K562 (cell line): Measurements from ENCODE around the gene C1orf122. TPM values are rescaled to one million over a fixed set of nuclear protein-coding genes. Genes with fewer than 3 reads are reported as not detected.
A peak's percentile ranks its signal among the peaks of the same experiment; 100 is the strongest.

Experiments
- CHD7 ChIP-seq: fragments of 200-600 bp; sonication (generic); IDR thresholded peaks from one replicate; pipeline ENCODE4 v1.6.1; 2012; ENCODE audit warnings: mild to moderate bottlenecking, low read depth, low read length, inconsistent platforms
- ELF1 ChIP-seq: fragments of 200-800 bp; sonication (Bioruptor generic); IDR thresholded peaks from 2 replicates; pipeline ENCODE4 v1.6.1; 2016; ENCODE audit warnings: missing genetic modification characterization, missing compliant biosample characterization
- ETS2 ChIP-seq: IDR thresholded peaks from 2 replicates; pipeline ENCODE4 v1.6.1; 2016; ENCODE audit warnings: borderline replicate concordance, missing genetic modification characterization, mild to moderate bottlenecking, moderate library complexity, missing compliant biosample characterization; ENCODE audit not compliant: poor library complexity, severe bottlenecking
- GABPA ChIP-seq: fragments of 200-800 bp; sonication (Bioruptor generic); conservative IDR thresholded peaks from 2 replicates; pipeline ENCODE4 v1.6.1; 2016; ENCODE audit warnings: low read depth, missing genetic modification characterization, missing compliant biosample characterization
- GABPB2 ChIP-seq: fragments of 250-450 bp; sonication (Bioruptor Pico); conservative IDR thresholded peaks from 2 replicates; pipeline ENCODE4 v1.5.1; 2021; ENCODE audit warnings: mild to moderate bottlenecking
- JUN ChIP-seq, 2 experiments: sonication (generic) in 1 of 2; formaldehyde crosslinking in 1 of 2; IDR thresholded peaks; 2 replicates each; pipeline versions ENCODE4 v1.6.1 to v1.8.0; 2012 to 2022; ENCODE audit warnings: borderline replicate concordance in 2 of 2, mild to moderate bottlenecking in 2 of 2, improper control_type of control experiment in 1 of 2, low read depth in 1 of 2, low read length in 1 of 2, missing genetic modification reagents in 1 of 2
- SIN3B ChIP-seq: fragments of 450-650 bp; IDR thresholded peaks from 2 replicates; pipeline ENCODE4 v1.6.1; 2017; ENCODE audit warnings: low read depth, mild to moderate bottlenecking, moderate library complexity
- TARDBP ChIP-seq: fragments of 450-650 bp; IDR thresholded peaks from 2 replicates; pipeline ENCODE4 v1.6.1; 2016
- TEAD2 ChIP-seq: fragments of 450-650 bp; IDR thresholded peaks from 2 replicates; pipeline ENCODE4 v1.6.1; 2016; ENCODE audit warnings: missing genetic modification characterization, control low read depth, missing compliant biosample characterization
- THRAP3 ChIP-seq: fragments of 450-650 bp; IDR thresholded peaks from 2 replicates; pipeline ENCODE4 v1.6.1; 2016; ENCODE audit warnings: mild to moderate bottlenecking, inconsistent platforms, borderline replicate concordance
- ZNF143 ChIP-seq: sonication (generic); formaldehyde crosslinking; IDR thresholded peaks from 2 replicates; pipeline ENCODE4 v1.9.0; 2022; ENCODE audit warnings: mild to moderate bottlenecking, missing genetic modification reagents
- ZNF316 ChIP-seq: fragments of 450-650 bp; IDR thresholded peaks from 2 replicates; pipeline ENCODE4 v1.6.1; 2016
- ZNF507 ChIP-seq: conservative IDR thresholded peaks from 2 replicates; pipeline ENCODE4 v1.6.1; 2017; ENCODE audit warnings: missing genetic modification characterization, missing compliant biosample characterization
- ZNF699 ChIP-seq: fragments of 250-450 bp; sonication (Bioruptor Pico); IDR thresholded peaks from 2 replicates; pipeline ENCODE4 v1.8.0; 2021; ENCODE audit warnings: mild to moderate bottlenecking, moderate library complexity; ENCODE audit not compliant: insufficient replicate concordance
- ZSCAN32 ChIP-seq: fragments of 450-650 bp; formaldehyde crosslinking; IDR thresholded peaks from 2 replicates; pipeline ENCODE4 v1.4.0; 2020; ENCODE audit warnings: mild to moderate bottlenecking, moderate library complexity
- polyA plus RNA-seq, 8 experiments: library from polyadenylated mRNA; depleted of rRNA in 4 of 8; stranded (reverse) in 5 of 8; unstranded in 3 of 8; fragments of >200 nt; fragmentation: Nextera tagmentation in 2 of 8; fragmentation: Illumina TruSeq in 1 of 8; extraction: Ambion mirVana in 2 of 8; extraction: Trizol in 1 of 8; gene quantifications; 2 replicates each; pipeline versions ENCODE4 v1.2.1 to v1.2.3, GENCODE V29; 2011 to 2014; ENCODE audit warnings: inconsistent platforms in 1 of 8, missing spikeins in 1 of 8
- total RNA-seq, 7 experiments: library from RNA; depleted of rRNA in 6 of 7; stranded (reverse); fragments of >200 nt in 6 of 7; fragmentation: Illumina TruSeq in 2 of 7; extraction: Trizol in 2 of 7; gene quantifications; 2 replicates each; pipeline versions ENCODE4 v1.2.1 to v1.2.3, GENCODE V29; 2011 to 2021; ENCODE audit warnings: low replicate concordance in 1 of 7

C1orf122 gene
- total and polyA plus RNA-seq, 9 of the 15 experiments (the other 6 are each of a cell fraction or from before 2014, with no cell fraction given): 3.6 to 70.9 (median 17.3) TPM

GRCh38 chr1:37808369-37809319 is 1.1 kb downstream of the C1orf122 start (continued):
- TF ChIP-seq ETS2: no peak
- peak; percentile 92 for TF ChIP-seq GABPA (tag)
- TF ChIP-seq SIN3B: no peak
- TF ChIP-seq ZNF143 (CRISPR knock-in tag): peak; percentile 31; the same call in 1 of the 2 replicates
- no peak for TF ChIP-seq THRAP3
- 0 out of 2 replicates have a peak, but pooled peaks have one; percentile 15 for TF ChIP-seq ELF1 (tag)
- TF ChIP-seq GABPB2 (CRISPR knock-in tag): no peak
- TF ChIP-seq JUN (IDR thresholded peaks at IDR 0.05; ENCODE audit: borderline replicate concordance, low read depth, low read length): no peak
- 0 out of 2 replicates have a peak, but pooled peaks have one; percentile 34 for TF ChIP-seq JUN (CRISPR knock-in tag; IDR thresholded peaks at IDR 0.05; ENCODE audit: borderline replicate concordance)
- TF ChIP-seq ZNF699 (CRISPR knock-in tag): no peak
- TF ChIP-seq CHD7: no peak
- TF ChIP-seq ZNF507: no peak
- TF ChIP-seq TEAD2: no peak
- TF ChIP-seq TARDBP: no peak
- TF ChIP-seq ZSCAN32 (CRISPR knock-in tag): no peak
- TF ChIP-seq ZNF316: no peak
